ENCODE data around the gene ZNF341. TPM values are rescaled to one million over a fixed set of nuclear protein-coding genes. Genes with fewer than 3 reads are reported as not detected.

Gene ZNF341
- total and polyA plus RNA-seq, 9 of the 15 experiments (the other 6 are each of a cell fraction or from before 2014, with no cell fraction given), result 0.08 to 2.6 (median 1.0) TPM

GRCh38 chr20:33732166-33732970, 572 bp downstream of the ZNF341 start (continued):
- TF ChIP-seq VEZF1 (CRISPR knock-in tag; IDR thresholded peaks at IDR 0.05) (peak; percentile 99), RFX7 (CRISPR knock-in tag; IDR thresholded peaks at IDR 0.05) (no peak), NCOA2 (IDR thresholded peaks at IDR 0.05; ENCODE audit: partially characterized antibody in 2 of 2) (no peak), ARID1B (IDR thresholded peaks at IDR 0.05) (no peak), PHB2 (IDR thresholded peaks at IDR 0.05; ENCODE audit: low read depth) (no peak), GABPB2 (CRISPR knock-in tag; conservative IDR thresholded peaks at IDR 0.05) (no peak), DIDO1 (tag; IDR thresholded peaks at IDR 0.05; ENCODE audit: low read depth) (no peak), TRIM25 (IDR thresholded peaks at IDR 0.05; ENCODE audit: borderline replicate concordance) (no peak), KDM1A (IDR thresholded peaks at IDR 0.05) (no peak), SMAD1 (IDR thresholded peaks at IDR 0.05; ENCODE audit: low read depth, low read length, partially characterized antibody) (no peak), POLR2AphosphoS2 (IDR thresholded peaks at IDR 0.05; ENCODE audit: low read length) (no peak), HNRNPK (IDR thresholded peaks at IDR 0.05; ENCODE audit: low read depth, low read length, poor library complexity, severe bottlenecking) (peak; percentile 77), NFIC (IDR thresholded peaks at IDR 0.05) (peak; percentile 40; the same call in 1 of the 2 replicates), PRDM10 (IDR thresholded peaks at IDR 0.05; ENCODE audit: partially characterized antibody) (no peak), SIN3B (IDR thresholded peaks at IDR 0.05; ENCODE audit: low read depth) (peak; percentile 14; the same call in 1 of the 2 replicates), ZNF197 (CRISPR knock-in tag; IDR thresholded peaks at IDR 0.05; ENCODE audit: low read depth) (peak; percentile 82; the same call in 1 of the 2 replicates), TEAD4 (IDR thresholded peaks at IDR 0.05; ENCODE audit: low read length) (no peak), TEAD4 (CRISPR knock-in tag; IDR thresholded peaks at IDR 0.05; ENCODE audit: borderline replicate concordance) (no peak)
- TF ChIP-seq, protein P1, sequence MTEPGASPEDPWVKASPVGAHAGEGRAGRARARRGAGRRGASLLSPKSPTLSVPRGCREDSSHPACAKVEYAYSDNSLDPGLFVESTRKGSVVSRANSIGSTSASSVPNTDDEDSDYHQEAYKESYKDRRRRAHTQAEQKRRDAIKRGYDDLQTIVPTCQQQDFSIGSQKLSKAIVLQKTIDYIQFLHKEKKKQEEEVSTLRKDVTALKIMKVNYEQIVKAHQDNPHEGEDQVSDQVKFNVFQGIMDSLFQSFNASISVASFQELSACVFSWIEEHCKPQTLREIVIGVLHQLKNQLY (CRISPR knock-in tag; conservative IDR thresholded peaks at IDR 0.05), result no peak

Data from K562 (cell line).